GF-D8 (cell line): ENCODE data around the gene NOP53.
"Not testable (repeated sequence)": the region's sequence is repeated elsewhere in the genome, so short reads cannot be mapped to it uniquely, and the experiment has no call there.

Source experiments
- DNase-seq: peaks from one replicate; lab custom pipeline; 2025; lab: John Stamatoyannopoulos, UW

The NOP53 gene

GRCh38 chr19:47777245-47778048 lies 32.1 kb downstream of the NOP53 start:
- DNase-seq, result not testable (repeated sequence)

- DNase-seq, result no peak
Observed at GRCh38 chr19:47778049-47778953, 33.0 kb downstream of the NOP53 start, which contains the start of gene SELENOW. SELENOW (plus strand) TSS chr19:47778703; CDS start chr19:47778786, 83 bp downstream.

GRCh38 chr19:47778954-47779351 lies 33.6 kb downstream of the NOP53 start:
- no peak for DNase-seq

- no peak for DNase-seq
Observed at GRCh38 chr19:47779524-47780214, 34.3 kb downstream of the NOP53 start.

- DNase-seq, result no peak
Observed at GRCh38 chr19:47780215-47780551, 34.8 kb downstream of the NOP53 start.

GRCh38 chr19:47781590-47782262 lies 36.4 kb downstream of the NOP53 start:
- no peak for DNase-seq

GRCh38 chr19:47786566-47786965 lies 41.2 kb downstream of the NOP53 start:
- no peak for DNase-seq

GRCh38 chr19:47787307-47787706 lies 42.0 kb downstream of the NOP53 start:
- DNase-seq, result not testable (repeated sequence)

GRCh38 chr19:47789811-47790210 lies 44.5 kb downstream of the NOP53 start:
- DNase-seq, result not testable (repeated sequence)

GRCh38 chr19:47790398-47790814 lies 45.1 kb downstream of the NOP53 start:
- DNase-seq, result no peak

- no peak for DNase-seq
Observed at GRCh38 chr19:47792616-47793015, 47.3 kb downstream of the NOP53 start.

- no peak for DNase-seq
Observed at GRCh38 chr19:47794526-47794925, 49.2 kb downstream of the NOP53 start.

- no peak for DNase-seq
Observed at GRCh38 chr19:47796785-47797184, 51.4 kb downstream of the NOP53 start.

- DNase-seq, result no peak
Observed at GRCh38 chr19:47797996-47798903, 52.9 kb downstream of the NOP53 start.

- no peak for DNase-seq
Observed at GRCh38 chr19:47798904-47799266, 53.5 kb downstream of the NOP53 start.

- no peak for DNase-seq
Observed at GRCh38 chr19:47801270-47801669, 55.9 kb downstream of the NOP53 start.

GRCh38 chr19:47802521-47803043 lies 57.2 kb downstream of the NOP53 start:
- DNase-seq, result no peak

GRCh38 chr19:47803148-47803547 lies 57.8 kb downstream of the NOP53 start:
- not testable (repeated sequence) for DNase-seq

- not testable (repeated sequence) for DNase-seq
Observed at GRCh38 chr19:47803671-47804070, 58.3 kb downstream of the NOP53 start.

- not testable (repeated sequence) for DNase-seq
Observed at GRCh38 chr19:47804451-47804850, 59.1 kb downstream of the NOP53 start, which contains the start of gene TPRX1. TPRX1 (minus strand) TSS chr19:47804551; CDS start chr19:47804539, 12 bp downstream.
